Left colon (tissue), 2 donors: ENCODE results near the gene ZNF865. TPM values are rescaled to one million over a fixed set of nuclear protein-coding genes. Genes with fewer than 3 reads are reported as not detected.

ENCODE experiments used
- ATAC-seq: fragments of 200-7000 bp; cut with Tn5 transposase; one replicate; pipeline ENCODE4 v1.9.1; 2020; ENCODE audit warnings: mild to moderate bottlenecking, moderate library complexity
- DNase-seq, 2 donors: peaks; one replicate each; pipeline ENCODE4 v3.0.0-alpha.2; 2020
- intact Hi-C, 2 donors: fragments of 100-400 bp; cut with DNase I in 1 of 2; cut with micrococcal nuclease in 1 of 2; formaldehyde crosslinking; loops; one replicate each; pipeline versions ENCODE4 v1.11.2 to v1.14.0; 2022; cut with DNase I, micrococcal nuclease
- total RNA-seq, 2 donors: library from RNA; stranded (reverse); fragmentation: NEBNext Ultra II Directional; extraction: Animal tissue kit (Norgen Biotek cat#: 25700); gene quantifications; one replicate each; pipeline ENCODE4 v1.2.1, GENCODE V29; 2021
- donor health status: DM: no; HTN: no; CAD: no.
- donor health status: DM: yes; HTN: yes; CAD: no.

The ZNF865 gene
- total RNA-seq, 2 donors from 2014 or later: 13.0 to 13.6 TPM

DNA sequence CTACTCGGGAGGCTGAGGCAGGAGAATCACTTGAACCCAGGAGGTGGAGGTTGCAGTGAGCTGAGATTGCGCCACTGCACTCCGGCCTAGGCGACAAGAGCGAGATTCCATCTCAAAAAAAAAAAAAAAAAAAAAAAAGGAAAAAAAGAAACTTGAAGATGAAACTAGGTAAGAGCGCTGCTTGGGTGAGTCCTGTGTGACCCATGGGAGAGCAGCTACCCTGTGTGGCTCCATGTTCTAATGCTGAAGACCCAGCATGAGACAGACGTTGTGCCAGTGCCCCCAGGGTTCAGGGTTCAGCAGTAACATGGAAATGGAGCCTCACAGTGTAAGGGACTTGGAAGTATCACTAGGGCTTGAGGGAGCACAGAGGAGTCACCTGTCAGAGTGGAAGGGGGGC is 13.0 kb downstream of the ZNF865 start:
- ATAC-seq: peak; percentile 3
- DNase-seq: no peak
- intact Hi-C loops: no loop called here

DNA sequence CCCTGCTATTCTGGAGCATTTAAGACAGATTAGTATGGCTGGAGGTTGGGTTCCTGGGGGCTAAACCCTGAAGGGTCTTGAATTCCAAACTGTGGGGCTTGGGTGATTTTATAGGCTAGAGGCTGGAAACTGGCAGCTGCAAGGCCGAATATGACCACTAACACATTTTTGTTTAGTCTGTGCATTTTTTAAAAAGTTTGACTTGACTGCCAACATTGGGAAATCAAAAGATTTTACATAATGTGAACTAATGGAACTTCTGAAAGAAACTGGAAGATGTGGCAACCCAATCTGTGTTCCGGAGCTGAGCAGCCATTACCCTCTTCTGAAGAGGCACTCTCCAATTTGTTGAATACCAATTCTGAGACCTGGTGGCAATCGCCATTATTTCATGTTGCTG is 13.8 kb downstream of the ZNF865 start:
- intact Hi-C loops: no loop called here
- no peak for ATAC-seq
- DNase-seq: no peak

DNA sequence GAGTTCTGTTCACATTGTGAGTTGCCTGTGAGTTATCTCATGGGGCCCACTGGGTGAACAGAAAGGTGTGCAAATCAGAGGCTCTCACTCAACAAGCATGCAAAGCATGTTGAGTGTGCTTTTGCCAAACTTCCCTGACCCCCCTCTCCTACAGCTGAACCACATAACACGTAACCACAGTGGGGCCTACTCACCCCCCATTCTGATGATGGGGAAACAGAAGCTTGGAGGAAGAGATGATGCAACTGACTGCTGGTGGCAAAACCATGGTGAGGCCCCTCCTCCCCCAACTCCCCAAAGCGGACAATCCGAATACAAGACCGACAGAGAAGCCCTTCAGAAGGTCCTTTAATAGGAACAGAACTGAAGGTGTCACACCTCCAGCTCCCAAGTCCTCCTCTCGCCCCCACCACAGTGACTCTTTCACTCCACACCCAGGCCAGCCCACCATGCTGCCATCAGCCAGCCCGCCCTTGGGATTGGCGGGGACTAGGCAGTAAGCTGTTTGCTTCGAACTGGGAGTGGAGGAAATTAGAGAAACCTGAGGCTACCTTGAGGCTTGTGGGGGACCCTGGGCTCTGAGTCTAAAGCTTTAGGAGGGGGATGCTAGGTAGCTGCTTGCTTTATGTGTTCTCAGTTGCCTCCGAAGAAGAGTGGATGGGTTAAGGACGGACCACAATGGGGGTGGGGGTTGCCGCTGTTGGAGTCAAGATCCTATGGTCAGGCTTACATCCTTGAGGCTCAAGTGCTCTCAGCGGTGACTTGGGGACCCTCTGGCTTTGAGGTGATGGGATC is 15.2 kb downstream of the ZNF865 start:
- ATAC-seq (no peak), DNase-seq (no peak)
- intact Hi-C loops: no loop called here

DNA sequence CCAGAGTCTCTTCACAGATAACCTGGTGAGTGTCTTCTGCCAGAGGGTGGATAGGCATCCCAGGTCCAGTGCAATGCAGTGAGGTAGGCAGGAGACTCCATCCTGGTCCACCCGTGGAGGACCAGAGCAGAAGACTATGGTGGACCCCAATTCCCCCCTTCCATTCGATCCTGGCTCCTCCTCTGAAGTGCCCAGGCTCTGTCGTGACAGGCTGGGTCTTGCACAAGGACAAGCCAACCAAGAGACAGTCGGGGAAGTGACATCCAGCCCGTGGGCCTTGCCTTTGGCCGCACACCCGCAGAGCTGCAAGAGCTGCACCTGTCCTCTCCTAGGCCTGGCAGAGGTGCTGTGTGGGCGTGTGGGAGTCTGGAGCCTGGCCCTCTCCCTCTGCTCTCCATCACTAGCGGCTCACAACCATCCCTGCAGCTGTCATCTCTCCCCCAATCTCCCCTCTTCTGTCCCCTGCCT is 15.8 kb downstream of the ZNF865 start:
- DNase-seq: no peak
- intact Hi-C loops: no loop called here
- no peak for ATAC-seq

DNA sequence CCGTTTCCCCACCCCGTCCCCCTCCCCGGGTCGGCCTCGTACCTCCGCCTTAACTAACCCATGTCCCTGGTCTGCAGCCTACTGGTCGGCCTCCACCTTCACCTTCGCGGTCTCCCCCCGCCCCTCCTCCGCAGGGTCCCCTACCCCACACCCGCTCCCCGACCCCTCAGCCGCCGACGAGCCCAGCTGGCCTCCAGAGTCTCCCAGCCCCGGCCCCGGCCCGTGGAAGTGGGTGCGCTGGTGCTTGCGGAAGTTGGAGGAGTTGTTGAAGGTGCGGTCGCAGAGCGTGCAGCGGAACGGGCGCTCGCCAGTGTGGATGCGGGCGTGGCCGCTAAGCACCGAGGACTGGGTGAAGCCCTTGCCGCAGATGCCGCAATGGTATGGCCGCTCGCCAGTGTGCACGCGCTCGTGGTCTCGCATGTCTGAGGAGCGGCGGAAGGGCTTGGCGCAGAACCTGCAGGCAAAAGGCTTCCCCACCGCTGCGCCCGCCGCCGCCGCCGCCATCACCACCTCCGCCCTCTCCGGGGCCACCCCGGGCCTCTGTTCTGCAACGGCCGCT is 16.3 kb downstream of the ZNF865 start:
- ATAC-seq (no peak), DNase-seq (peak in 1 of 2 donors; percentile 23)
- intact Hi-C loops: no loop called here

DNA sequence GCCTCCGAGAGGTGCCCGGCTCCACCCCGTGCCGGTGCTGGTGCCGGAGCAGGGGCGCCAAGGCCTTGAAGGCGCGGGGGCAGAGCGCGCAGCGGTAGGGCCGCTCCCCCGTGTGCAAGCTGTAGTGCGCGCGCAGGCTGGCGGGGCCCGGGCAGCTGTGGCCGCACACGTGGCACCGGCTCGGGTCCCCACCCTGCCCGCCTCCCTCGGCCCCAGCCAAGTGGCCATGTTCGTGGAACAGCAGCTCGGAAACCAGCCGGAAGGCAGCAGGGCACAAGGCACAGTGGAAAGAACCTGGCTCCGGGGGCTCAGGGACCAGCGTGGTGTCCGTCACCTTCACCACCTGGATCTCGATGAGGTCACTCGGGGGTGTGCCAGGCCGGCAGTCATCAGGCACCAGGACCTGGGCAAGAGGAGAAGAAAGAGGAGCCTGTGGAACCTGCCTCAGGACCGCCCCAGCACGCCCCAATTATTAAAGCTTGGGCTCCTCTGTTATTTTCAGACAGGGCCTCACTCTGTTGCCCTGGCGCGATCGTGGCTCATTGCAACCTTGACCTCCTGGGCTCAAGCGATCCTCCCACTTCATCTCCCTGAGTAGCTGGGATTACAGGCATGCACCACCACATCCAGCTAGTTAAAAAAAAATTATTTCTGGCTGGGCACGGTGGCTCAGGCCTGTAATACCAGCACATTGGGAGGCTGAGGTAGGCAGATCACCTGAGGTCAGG is 17.0 kb downstream of the ZNF865 start:
- intact Hi-C loops: no loop called here
- ATAC-seq (no peak), DNase-seq (no peak)

DNA sequence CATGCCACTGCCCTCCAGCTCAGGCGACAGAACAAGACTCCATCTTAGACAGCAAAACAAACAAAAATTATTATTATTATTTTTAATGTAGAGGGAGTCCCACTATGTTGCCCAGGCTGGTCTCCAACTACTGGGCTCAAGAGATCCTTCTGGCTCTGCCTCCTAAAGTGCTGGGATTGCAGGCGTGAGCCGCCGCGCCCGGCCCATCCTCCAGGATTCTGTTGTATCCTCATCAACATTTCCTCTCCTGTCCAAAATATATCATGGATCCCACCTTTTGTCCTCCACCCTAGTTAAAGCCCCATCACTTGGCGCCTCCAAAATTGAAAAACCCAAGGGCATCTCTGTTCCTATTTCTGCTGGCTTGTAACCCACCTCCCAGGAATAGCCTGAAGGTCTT is 17.7 kb downstream of the ZNF865 start:
- intact Hi-C loops: no loop called here
- ATAC-seq: no peak
- DNase-seq: no peak

DNA sequence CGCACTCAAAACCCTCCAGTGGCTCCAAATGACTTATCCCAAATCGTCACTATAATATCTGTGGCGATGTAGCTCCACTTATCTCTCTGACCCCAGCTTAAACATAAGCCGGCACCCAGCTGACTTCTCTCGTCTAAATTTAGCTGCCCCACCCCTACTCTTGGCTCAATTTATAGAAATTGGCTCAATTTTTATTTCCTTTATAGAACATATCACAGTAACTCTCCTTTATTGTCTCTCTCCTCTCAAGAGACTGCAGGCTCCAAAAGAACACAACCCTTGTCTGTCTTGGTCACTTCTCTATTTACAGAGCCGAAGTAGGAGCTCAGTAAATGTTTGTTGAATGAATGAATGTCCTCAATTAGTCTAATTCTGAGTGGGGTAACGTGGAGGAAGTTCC is 18.1 kb downstream of the ZNF865 start:
- intact Hi-C loops: no loop called here
- ATAC-seq: no peak
- DNase-seq: no peak

DNA sequence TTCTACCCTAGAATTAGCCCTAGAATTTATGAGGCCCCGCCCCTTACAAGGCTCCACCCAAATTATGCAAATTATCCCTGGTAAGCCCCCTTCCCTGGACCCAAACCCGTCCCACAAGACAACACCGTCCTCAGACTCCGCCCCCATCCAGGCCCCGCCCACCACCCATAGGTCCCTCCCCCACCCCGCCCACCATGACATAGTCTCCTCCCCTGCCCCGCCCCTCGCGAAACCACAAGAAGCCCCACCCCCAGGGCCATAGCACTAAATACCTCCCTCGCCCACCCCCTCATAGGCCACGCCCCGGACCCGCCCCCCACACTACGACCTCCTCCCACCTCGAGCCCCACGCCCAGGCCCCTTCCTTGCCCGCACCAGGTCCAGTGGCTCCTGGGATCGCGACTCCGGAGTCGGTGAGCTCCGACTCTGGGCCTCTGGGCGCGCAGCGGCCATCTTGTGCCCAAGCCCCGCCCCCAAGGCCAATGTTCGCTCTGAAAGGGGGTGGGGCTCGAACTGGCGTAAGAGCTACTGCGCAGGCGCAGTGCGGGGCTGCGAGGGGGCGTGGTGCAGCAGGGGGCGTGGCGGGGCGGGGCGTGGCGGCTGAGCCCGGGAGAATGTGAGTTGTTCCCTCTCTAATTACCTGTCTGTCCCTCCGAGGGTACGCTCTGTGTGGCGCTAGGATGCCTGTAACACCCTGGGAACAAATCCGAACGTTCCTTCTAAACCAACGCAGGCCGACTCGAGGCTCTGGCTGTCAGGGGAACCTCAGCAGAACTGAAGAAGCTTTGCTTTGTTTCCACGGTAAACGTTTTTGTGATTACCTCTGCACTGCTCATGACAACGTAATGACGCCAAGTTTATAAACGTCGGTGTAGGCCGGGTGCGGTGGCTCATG is 18.9 kb downstream of the ZNF865 start, which contains the start of gene ZNF784:
Gene ZNF784 (minus strand): TSS at position 458 of the 895 bp plus-strand sequence. CDS start 5 bp downstream, at position 453.
- ATAC-seq: peak; percentile 91
- intact Hi-C loops: no loop called here
- DNase-seq: peak; percentile 85 to 94

DNA sequence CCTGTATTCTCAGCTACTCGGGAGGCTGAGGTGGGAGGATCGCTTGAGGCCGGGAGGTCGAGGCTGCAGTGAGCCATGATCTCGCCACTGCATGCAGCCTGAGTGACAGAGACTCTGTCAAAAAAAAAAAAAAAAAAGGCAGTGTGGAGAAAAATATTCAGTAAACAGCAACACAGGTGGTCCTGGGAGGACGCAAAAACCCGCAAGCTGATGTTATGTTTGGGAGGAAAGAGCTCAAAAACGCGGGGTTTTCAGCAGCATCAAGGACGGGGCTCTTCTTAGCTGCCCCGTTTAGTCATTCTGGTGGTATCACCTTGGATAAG is 19.5 kb downstream of the ZNF865 start:
- DNase-seq (no peak), ATAC-seq (no peak)
- intact Hi-C loops: no loop called here

DNA sequence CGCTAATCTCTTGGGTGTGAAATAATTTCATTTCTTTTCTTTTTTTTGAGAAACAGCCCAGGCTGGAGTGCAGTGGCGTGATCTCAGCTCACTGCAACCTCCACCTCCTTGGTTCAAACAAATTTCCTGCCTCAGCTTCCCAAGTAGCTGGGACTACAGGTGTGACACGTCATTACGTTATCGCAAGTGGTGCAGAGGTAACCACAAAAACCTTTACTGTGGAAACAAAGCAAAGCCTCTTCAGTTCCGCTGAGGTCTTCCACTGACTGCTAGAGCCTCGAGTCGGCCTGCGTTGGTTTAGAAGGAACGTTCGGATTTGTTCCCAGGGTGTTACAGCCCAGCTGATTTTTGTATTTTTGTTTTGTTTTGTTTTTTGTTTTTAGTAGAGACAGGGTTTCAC is 20.9 kb downstream of the ZNF865 start:
- intact Hi-C loops: no loop called here
- ATAC-seq (no peak), DNase-seq (no peak)

DNA sequence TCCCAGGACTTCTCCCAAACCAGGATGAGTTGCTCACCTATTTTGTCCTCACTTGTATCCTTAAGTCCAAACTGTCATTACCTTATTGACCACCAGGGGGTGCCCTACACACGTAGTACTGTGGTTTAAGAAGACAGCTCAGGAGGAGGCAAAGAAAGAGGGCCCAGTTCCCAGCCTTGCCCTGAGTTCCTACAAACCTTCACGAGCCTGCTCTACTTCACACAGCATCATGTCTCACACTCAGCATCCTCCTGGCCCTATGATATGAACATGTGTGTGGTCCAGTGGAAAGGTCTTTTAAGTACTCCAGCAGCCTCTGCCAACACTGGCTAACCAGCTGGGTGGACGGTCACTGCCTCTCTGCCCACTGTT is 27.0 kb downstream of the ZNF865 start:
- intact Hi-C loops: loop anchor here in 1 of 2 donors (10.0 kb wide), 1 partner anchor 118 kb away; no protein-coding TSS in a partner anchor
- ATAC-seq (peak; percentile 66), DNase-seq (peak; percentile 90 to 94)

DNA sequence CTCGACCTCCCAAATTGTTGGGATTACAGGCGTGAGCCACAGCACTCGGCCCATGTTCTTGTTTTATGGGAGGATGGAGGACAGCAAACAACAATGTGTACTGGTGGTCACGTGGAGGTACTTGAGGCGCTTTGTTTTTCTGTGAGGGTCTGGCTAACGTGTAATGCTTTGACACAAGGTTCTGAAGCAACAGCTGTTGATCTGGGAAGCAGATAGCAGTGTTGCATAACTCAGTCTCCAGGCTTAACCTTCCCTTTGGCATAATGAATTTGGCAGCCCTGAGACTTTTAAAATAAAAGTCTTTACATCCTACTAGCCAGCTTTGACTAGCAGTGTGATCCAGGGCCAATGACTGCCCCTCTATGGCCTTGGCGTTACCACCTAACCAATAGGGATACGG is 28.4 kb downstream of the ZNF865 start:
- intact Hi-C loops: loop anchor here in 1 of 2 donors (10.0 kb wide), 1 partner anchor 119 kb away; no protein-coding TSS in a partner anchor
- ATAC-seq (no peak), DNase-seq (no peak)

DNA sequence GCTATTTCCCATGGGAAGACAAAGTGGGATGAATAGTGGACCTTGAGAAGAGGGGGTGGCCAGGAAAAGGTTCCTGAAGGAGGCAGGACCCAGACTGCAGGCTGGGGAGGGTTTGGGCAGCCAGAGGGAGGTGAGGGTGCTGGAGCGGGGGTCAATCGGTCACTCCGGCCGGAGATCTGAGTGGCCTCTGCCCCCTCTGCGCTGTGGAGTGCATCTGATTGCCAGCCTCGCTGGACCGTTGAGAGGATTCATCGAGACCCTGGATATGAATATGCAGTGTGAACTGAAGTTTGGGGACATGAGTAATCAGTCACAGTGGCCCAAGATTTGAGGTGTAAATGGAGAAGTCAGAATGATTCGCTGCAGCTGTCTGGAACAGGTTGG is 29.9 kb downstream of the ZNF865 start:
- ATAC-seq: peak; percentile 2
- no peak for DNase-seq
- intact Hi-C loops: loop anchor here in 1 of 2 donors (10.0 kb wide), 1 partner anchor 121 kb away; no protein-coding TSS in a partner anchor

DNA sequence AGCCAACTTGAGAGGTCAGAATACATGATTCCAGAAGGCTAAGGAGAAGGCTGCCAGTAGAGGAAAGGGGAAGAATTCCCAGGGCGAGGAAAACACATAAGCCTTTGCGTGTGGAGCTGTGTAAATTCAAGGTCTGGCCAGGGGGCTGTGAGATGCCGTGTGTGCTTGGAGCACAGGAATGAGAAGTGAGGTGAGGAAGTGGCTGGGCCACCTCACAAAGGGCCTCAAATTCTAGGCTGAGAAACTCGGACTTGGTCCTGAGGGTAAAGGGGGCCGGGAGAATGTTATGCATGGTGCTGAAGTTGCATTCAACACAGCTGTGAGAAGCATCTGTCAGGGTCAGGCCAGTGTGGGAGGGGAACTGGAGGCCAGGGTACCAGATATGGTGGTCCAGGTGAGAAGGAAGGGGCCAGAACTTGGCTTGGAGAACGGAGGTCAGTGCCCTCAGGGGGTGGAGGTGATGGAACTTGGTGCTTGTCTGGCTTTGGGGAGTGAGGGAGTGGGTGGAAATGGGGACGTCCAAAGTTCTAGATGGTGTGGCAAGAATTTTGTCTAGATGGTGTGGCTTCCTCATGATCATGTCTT is 30.5 kb downstream of the ZNF865 start:
- DNase-seq (no peak), ATAC-seq (no peak)
- intact Hi-C loops: loop anchor here in 1 of 2 donors (10.0 kb wide), 1 partner anchor 121 kb away; no protein-coding TSS in a partner anchor

DNA sequence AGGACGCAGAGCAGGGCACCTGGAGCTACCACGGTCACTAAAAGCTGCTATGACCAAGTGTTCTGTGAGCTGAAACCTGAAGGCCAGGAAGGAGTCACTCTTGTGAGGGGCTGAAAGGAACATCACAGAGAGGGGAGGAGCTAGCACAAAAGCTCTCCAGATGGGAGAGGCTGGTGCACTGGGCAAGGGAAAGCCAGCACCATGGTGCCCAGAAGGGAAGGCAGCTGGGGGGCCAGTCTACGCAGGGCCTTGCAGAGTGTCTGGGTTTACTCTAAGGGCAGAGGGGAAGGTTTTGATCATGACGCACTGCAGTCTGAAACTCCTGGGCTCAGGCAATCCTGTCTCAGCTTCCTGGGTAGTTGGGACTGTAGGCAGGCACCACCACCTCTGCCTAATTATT is 31.3 kb downstream of the ZNF865 start:
- ATAC-seq (no peak), DNase-seq (no peak)
- intact Hi-C loops: loop anchor here in 1 of 2 donors (10.0 kb wide), 1 partner anchor 122 kb away; no protein-coding TSS in a partner anchor

DNA sequence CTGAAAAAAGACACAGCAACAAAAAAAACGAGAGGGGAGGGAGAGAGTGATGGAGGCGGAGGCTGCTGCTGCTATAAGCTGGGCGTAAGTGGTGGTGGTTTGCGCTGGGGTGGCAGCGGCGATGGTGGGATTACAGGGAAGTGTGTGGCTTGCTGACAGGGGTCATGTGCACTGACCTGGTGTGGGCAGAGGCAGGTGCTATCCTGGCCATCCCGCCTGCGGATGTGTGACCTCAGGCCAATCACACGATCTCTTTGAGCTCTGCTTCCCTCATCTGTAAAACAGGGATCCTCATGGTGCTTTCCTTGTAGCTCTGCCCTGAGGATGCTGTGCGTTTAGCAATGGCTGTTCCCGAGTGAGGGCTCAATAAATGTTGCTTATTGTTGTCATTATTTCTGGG is 32.1 kb downstream of the ZNF865 start:
- ATAC-seq: no peak
- intact Hi-C loops: loop anchor here in 1 of 2 donors (10.0 kb wide), 1 partner anchor 123 kb away; no protein-coding TSS in a partner anchor
- peak in 1 of 2 donors; percentile 19 for DNase-seq

DNA sequence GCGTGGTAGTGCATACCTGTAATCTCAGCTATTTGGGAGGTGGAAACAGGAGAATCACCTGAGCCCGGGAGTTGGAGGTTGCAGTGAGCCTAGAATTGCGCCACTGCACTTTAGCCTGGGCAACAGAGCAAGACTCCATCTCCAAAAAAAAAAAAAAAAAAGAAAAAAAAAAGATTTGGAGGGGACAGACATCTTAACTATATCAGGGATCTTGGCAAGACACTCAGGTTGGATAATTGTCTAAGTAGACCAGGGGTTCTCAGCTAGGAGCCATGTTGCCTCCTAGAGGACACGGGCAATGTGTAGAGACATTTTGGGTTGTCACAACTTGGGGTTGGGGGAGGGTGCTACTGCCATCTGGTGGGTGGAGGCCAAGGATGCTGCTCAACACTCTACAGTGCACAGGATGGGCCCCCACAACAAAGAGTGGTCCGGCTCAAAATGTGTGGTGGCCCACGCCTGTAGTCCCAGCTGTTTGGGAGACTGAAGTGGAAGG is 33.5 kb downstream of the ZNF865 start:
- intact Hi-C loops: loop anchor here in 1 of 2 donors (10.0 kb wide), 1 partner anchor 124 kb away; no protein-coding TSS in a partner anchor
- DNase-seq: no peak
- ATAC-seq: no peak
